Mucosa of stomach (tissue), 1 donor: ENCODE results near the gene ELP4.

Source experiments
- H3K27me3 ChIP-seq: one replicate; pipeline ENCODE4 v1.7.0; 2013; ENCODE audit warnings: mild to moderate bottlenecking, low read length; ENCODE audit not compliant: control insufficient read depth, insufficient read depth
- H3K36me3 ChIP-seq: one replicate; pipeline ENCODE4 v1.7.0; 2013; ENCODE audit warnings: low read length; ENCODE audit not compliant: control insufficient read depth, insufficient read depth
- H3K4me1 ChIP-seq: one replicate; pipeline ENCODE4 v1.7.0; 2013; ENCODE audit warnings: mild to moderate bottlenecking, low read length; ENCODE audit not compliant: control insufficient read depth, insufficient read depth
- H3K4me3 ChIP-seq: one replicate; pipeline ENCODE4 v1.7.0; 2013; ENCODE audit warnings: low read length
- H3K9ac ChIP-seq: one replicate; pipeline ENCODE4 v1.7.0; 2013; ENCODE audit warnings: mild to moderate bottlenecking, low read length, moderate library complexity
- H3K9me3 ChIP-seq: one replicate; pipeline ENCODE4 v1.7.0; 2013; ENCODE audit warnings: mild to moderate bottlenecking, low read length, moderate library complexity; ENCODE audit not compliant: control insufficient read depth
- donor health status: Pancreatic carcinoma.

Gene ELP4

DNA sequence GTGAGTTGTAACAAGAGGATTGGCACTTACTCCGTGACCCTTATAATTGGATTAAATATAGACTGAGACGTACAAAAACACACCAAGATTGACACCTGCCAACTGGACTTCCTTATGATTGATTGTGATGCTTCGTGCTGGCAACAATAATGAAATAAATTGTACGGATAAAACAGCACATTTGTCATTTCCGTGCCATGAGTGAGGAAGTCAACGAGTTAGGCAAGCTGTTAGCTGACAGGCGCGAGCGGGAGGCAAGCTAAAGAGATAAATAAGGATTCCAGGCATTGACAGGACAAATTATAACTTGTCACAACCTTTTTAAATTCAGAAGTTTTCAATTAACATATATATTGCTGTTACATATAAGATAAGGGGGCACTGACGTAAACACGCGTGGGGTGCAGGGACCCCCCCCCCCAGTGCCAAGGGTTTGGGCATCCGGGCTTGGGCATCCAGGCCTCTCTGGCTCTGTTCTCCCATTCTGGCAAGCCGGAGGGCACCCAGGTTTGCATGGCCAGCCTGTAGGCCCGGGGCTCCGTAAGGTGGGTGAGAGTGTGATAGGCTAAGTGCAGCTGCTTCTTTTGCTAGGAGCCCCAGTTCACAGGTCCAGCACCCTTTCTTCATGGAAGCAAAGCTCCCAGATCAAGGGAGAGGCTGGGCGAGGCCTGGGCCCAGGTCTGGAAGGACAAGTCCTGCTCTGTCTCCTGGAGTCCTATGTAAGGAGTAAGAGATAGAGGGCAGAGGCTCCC is 312.8 kb downstream of the ELP4 start:
- Histone ChIP-seq H3K9ac (no peak overlapping the region), H3K27me3 (peaks cover 100% of the 10 kb centered on the region), H3K4me1 (peaks cover 19% of the 10 kb centered on the region), H3K4me3 (no peak overlapping the region), H3K36me3 (no peaks in the 10 kb centered on the region), H3K9me3 (no peaks in the 10 kb centered on the region)

DNA sequence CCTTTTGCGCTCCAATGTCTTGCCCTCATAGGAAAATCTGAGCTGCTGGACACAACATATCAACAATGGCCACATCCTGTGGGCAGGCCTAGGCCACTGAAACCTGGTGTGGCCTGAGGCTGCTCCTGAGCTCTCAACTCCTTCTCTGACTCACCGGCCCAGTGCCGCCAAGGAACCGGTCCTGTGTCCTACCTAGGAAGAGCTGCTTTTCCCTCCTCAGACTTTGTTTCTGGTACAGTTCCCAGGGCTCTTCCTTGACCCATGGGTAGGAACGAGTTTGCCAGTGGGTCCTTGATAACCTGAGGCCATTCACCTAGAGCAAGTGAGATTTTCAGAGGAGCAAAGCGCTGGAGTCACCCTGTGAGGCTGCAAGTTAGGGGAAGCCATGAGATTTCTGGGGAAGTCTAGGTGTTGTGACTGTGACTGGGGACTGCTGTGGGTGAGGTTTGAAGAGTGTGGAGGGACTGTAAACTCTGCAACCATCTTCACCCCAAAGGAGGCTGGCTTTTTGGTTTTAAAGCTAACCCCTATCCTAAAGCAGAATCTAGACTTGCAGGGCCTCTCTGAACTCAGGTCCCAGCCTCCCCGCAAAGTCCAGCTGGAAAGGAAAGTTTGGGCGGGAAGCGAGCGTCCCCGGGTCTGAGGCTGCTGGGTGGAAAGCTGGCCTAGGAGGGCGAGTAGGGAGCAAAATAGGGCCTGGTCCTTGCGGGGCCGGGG is 313.5 kb downstream of the ELP4 start:
- H3K36me3 ChIP-seq, result no peaks in the 10 kb centered on the region
- H3K9ac ChIP-seq, result no peak overlapping the region
- peaks cover 12% of the 10 kb centered on the region for H3K4me1 ChIP-seq
- H3K9me3 ChIP-seq, result no peaks in the 10 kb centered on the region
- no peak overlapping the region for H3K4me3 ChIP-seq
- peaks cover 100% of the 10 kb centered on the region for H3K27me3 ChIP-seq

DNA sequence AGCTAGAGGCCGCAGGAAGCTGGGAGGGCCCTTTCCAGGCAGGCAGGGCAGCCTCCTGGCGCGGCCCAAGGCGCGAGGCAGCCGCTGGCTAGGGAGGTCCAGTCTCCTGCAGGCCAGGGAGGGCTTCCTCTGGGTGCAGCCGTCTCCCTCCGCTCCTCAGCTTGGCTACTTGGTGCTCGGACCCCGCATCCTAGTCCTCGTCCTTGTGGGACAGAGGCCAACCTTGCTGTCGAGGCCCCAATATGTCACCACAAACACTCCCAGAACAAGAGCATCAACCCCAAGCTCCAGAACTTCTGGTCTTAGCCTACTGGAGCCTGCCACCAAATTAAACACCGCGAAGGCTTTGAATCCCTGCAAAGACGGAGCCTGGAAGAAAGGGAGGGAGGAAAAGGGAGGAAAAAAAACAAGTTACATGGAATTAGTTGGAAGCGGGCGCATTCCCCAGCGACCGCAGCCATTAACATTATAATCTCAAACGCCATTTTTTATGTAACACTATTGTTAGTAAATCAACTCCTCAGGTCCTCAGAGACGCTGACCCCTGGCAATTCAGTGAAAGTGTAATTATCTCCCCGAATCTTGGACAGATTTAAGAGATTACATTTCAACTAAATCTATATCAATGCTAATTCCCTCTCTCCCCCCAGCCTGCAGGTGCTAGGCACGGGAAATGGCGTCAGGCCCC is 314.2 kb downstream of the ELP4 start:
- Histone ChIP-seq H3K36me3 (no peaks in the 10 kb centered on the region), H3K4me3 (no peak overlapping the region), H3K9me3 (no peaks in the 10 kb centered on the region), H3K27me3 (peaks cover 98% of the 10 kb centered on the region), H3K9ac (no peak overlapping the region), H3K4me1 (peaks cover 9% of the 10 kb centered on the region)

DNA sequence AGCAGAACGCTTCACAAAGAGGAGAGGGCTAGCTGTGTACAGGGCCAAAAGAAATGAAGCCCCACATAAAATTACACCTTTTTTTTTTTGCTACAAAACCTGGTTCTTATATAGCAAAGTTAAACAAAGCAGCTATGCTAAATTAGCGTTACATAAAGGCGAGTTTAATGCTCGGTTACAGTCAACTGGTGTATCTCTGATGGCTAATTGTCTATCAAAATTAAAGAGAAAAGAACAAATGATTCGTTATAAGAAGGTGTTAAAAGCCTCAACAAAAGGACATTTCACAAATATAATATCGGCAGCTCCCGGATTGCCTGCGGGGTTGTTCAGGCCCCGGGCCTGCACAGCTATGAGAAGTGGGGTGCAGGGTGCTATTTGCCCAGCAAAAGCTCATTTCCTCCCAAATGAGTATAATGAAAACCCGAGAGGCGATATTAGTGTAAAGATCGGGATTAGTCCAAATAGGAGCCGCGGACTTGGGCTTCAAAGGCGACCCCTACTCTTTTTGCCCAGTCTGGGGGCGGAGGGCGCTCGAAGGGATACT is 314.8 kb downstream of the ELP4 start:
- no peaks in the 10 kb centered on the region for H3K36me3 ChIP-seq
- peaks cover 98% of the 10 kb centered on the region for H3K27me3 ChIP-seq
- H3K4me1 ChIP-seq, result peaks cover 8% of the 10 kb centered on the region
- no peak overlapping the region for H3K4me3 ChIP-seq
- no peak overlapping the region for H3K9ac ChIP-seq
- no peaks in the 10 kb centered on the region for H3K9me3 ChIP-seq

DNA sequence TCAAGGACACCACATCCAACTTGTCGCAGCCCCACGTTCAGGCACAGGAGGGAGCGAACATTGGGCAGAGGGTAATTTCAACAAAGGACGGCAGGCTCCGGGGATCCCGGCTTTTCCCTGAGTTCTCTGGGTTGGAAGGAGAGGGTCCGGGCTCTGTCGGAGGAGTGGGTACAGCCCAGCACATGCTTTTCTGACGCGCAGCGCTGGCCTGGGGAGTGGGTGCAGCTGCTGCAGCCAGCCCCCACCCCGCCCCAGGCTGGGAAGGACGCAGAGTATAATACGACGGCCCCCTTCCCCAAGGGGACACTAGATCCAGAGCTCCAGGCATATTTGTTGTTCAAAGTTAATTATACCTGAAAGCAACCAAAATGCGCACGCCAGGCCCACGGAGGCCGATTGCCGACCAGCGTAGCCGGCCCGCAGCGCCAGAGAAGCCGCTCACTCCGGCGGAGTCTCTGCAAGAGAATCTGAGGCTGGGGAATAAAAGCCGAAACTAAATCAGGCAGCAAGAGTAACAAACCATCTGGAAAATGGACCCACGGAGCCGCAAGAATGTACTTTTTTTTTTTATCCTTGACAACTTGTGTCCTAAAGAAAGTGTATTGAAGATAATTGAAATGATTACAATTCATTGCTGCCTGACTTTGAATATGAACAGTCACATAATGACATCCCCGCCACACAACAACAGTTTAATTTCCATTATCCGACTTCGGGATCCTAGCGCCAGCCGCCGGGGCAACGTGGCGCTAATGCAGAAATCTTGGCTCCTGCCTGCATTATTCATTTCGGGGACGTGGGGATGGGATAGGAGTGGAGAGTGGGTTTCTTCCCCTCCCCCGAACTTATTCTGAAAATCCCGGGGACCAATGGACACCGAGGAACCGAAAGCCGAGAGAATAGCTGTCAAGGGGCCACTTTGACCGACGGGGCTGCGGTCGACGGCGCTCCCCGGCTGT is 315.6 kb downstream of the ELP4 start:
- Histone ChIP-seq H3K36me3 (no peaks in the 10 kb centered on the region), H3K9me3 (no peaks in the 10 kb centered on the region), H3K9ac (no peak overlapping the region), H3K4me1 (peaks cover 4% of the 10 kb centered on the region), H3K4me3 (no peak overlapping the region), H3K27me3 (peaks cover 98% of the 10 kb centered on the region)

DNA sequence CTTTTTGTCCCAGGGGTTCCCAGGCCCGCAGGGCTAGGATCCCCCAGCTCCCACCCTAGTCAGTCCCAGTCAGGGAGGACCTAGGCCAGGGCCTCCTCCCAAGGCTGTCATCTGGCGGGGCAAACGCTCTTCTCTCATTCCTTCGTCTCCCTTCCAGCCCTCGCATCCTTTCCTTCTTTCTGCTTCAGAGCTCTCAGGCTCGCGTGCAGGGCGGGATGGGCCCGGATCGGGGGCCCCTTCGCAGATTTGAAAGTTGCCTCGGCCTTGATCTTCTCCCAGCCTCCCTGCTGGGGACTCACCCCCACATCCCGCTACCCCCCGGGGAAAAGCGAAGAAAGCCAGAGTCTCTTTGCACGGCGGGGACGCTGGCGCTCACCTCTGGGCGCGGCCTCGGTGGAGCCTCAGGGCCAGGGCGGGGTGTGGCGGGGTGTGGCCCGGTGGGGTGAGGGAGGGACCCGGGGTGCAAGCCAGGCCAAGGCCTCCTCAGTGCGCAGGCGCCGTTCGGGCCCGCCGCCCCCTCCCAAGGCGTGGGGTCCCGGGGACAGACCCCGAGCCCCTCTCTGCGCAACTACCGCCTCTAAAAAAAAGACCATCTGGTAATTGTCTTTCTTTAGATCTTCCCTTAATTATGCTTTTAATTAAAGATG is 316.4 kb downstream of the ELP4 start:
- peaks cover 94% of the 10 kb centered on the region for H3K27me3 ChIP-seq

DNA sequence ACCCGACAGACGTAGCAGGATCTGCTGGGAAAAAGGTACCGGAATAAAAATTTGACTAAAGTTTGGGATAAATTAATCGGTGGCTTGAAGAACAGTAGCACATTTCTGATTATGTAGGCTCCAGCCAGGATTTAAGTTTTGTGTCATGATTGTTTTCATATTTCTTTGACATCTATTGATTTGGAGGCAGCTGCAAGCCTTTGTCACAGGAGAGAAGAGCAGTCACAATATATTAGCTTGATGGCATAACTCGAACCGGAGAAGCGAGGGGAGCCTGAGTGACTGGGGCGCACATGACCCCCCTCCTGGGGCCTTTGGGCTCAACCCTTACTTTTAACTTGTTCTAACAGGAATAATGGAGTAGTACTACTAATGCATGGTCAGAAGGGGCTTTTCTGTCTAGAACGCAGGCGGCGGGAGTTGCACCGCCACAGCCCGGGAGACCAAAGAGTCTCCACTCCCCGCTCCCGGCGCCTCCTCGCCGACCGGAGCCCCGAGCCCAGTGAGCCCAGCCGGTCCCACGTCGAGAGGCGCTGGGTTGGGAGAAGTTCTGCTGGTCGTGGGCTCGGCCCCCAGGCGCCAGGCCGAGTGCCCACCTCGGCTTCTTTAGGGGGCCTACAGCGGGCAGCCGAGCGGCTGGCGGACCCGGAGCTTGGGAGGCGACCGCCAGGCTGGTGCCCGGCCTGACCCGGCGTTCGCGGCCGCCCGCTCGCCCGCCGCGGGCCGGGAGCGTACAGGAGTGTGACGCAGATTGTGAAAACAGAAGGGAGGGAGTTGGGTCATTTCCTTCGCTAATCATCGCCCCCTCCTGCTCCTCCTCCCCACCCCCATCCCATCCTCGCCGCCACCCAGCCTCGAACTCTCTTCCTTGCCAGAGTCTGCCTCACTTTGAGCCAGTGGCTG is 317.2 kb downstream of the ELP4 start:
- Histone ChIP-seq H3K4me3 (no peak overlapping the region), H3K27me3 (peaks cover 86% of the 10 kb centered on the region), H3K9ac (no peak overlapping the region), H3K36me3 (no peaks in the 10 kb centered on the region), H3K9me3 (no peaks in the 10 kb centered on the region), H3K4me1 (peaks cover 4% of the 10 kb centered on the region)

More for the DNA sequence above, 316.4 kb downstream of the ELP4 start:
- Histone ChIP-seq H3K9ac (no peak overlapping the region), H3K9me3 (no peaks in the 10 kb centered on the region), H3K36me3 (no peaks in the 10 kb centered on the region), H3K4me3 (no peak overlapping the region), H3K4me1 (peaks cover 4% of the 10 kb centered on the region)

DNA sequence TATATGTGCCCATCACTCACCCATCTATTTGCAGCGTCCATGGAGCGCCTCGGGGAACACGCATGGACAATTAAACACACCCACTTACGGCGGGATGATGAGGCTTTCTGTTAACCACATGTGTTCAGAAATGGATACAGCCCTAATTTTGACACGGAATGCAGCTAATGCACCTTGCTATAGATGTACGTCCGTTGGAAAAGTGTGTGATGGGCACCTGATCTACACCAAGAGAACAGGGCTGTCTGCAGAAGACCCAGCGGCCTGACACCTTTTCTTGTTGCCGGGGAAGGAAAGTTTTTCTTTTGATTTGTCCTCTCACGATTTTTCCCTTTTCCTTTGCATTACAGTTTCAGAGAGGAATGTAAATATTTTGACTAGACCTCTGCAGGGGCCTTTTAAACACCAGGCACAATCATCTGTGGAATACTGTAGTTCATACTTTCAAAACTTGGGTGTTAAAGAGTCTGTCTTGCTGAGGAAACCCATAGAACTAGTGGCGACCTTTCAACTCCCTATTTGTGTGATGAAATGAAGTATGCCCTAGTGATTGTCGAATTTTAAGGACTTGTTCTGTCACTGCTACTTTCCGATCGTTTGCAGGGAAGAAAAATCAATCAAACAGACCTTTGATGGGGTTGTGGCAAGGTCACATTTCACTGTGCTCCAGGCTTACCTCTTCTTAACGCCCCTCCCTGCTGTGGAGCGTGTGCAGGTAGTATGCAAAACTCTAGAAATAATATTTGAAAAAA is 318.1 kb downstream of the ELP4 start:
- peaks cover 4% of the 10 kb centered on the region for H3K4me1 ChIP-seq
- no peak overlapping the region for H3K4me3 ChIP-seq
- H3K27me3 ChIP-seq, result peaks cover 77% of the 10 kb centered on the region
- no peaks in the 10 kb centered on the region for H3K36me3 ChIP-seq
- no peaks in the 10 kb centered on the region for H3K9me3 ChIP-seq
- no peak overlapping the region for H3K9ac ChIP-seq

DNA sequence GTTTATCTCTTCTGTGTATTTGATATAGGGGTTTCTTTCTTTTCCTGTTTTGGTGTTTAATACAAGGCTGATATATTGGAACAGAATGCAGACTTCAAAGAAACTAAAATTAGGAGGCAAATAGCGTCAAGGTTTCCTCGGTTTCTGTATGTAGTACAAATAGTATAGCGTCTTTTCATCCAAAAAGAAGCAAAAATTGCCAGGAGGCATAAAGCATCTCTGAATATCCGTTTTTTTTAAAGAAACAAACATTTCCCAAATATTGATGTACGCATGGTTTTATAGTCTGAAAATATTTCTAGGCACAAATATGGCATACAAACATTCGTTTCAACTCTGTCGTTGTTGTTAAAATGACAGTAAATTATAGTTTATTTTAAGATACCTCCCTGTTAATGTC is 318.6 kb downstream of the ELP4 start:
- no peak overlapping the region for H3K9ac ChIP-seq
- peaks cover 4% of the 10 kb centered on the region for H3K4me1 ChIP-seq
- no peaks in the 10 kb centered on the region for H3K36me3 ChIP-seq
- H3K27me3 ChIP-seq, result peaks cover 71% of the 10 kb centered on the region
- H3K4me3 ChIP-seq, result no peak overlapping the region
- H3K9me3 ChIP-seq, result no peaks in the 10 kb centered on the region

DNA sequence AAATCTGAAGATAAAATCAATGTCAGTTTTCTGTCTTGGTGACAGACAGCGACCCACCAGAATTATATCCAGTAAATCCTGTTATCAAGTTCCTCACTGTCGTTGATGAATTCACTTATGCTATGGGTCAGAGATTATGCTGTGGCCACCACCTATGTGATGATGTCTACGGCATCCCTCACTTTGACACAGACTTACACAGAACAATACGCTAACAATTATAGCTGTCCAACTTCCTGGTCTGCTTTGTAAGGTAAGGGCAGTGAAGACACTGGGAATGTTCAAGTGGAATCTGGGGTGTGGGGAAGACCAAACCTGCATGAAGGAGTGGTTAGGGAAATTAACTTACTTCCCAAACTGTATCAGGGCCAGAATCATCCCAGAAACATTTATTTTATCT is 320.8 kb downstream of the ELP4 start:
- peaks cover 4% of the 10 kb centered on the region for H3K4me1 ChIP-seq
- no peaks in the 10 kb centered on the region for H3K9me3 ChIP-seq
- H3K9ac ChIP-seq, result no peak overlapping the region
- peaks cover 50% of the 10 kb centered on the region for H3K27me3 ChIP-seq
- no peaks in the 10 kb centered on the region for H3K36me3 ChIP-seq
- H3K4me3 ChIP-seq, result no peak overlapping the region
